Colonic mucosa (tissue), 4 donors: ENCODE results near the gene ZNF619. TPM values are rescaled to one million over a fixed set of nuclear protein-coding genes. Genes with fewer than 3 reads are reported as not detected.

Source experiments
- DNase-seq: peaks from one replicate; pipeline ENCODE4 v3.0.0-alpha.2; 2020
- H3K27ac ChIP-seq: fragments of 200-600 bp; one replicate; pipeline ENCODE4 v1.8.0; 2021
- H3K27me3 ChIP-seq: fragments of 200-600 bp; one replicate; pipeline ENCODE4 v1.8.0; 2021
- H3K36me3 ChIP-seq: fragments of 200-600 bp; one replicate; pipeline ENCODE4 v1.8.0; 2021
- H3K4me1 ChIP-seq: fragments of 200-600 bp; one replicate; pipeline ENCODE4 v1.8.0; 2021; ENCODE audit warnings: mild to moderate bottlenecking
- H3K4me3 ChIP-seq: fragments of 200-600 bp; one replicate; pipeline ENCODE4 v1.8.0; 2021
- H3K9ac ChIP-seq, 2 donors: one replicate each; pipeline ENCODE4 v1.7.0; 2013; ENCODE audit warnings: control low read depth in 2 of 2, low read depth in 2 of 2, low read length in 2 of 2
- H3K9me3 ChIP-seq: fragments of 200-600 bp; one replicate; pipeline ENCODE4 v1.8.0; 2021
- CTCF ChIP-seq: fragments of 200-600 bp; IDR thresholded peaks from one replicate; pipeline ENCODE4 v1.8.0; 2022; ENCODE audit warnings: antibody characterized with exemption, mild to moderate bottlenecking
- intact Hi-C: fragments of 100-400 bp; cut with DNase I; formaldehyde crosslinking; loops from one replicate; pipeline ENCODE4 v1.14.1; 2022
- total RNA-seq, 2 donors: library from RNA; stranded (reverse); fragmentation: NEBNext Ultra II Directional in 1 of 2; extraction: Animal tissue kit (Norgen Biotek cat#: 25700) in 1 of 2; gene quantifications; one replicate each; pipeline ENCODE4 v1.2.1, GENCODE V29; 2021
- donor health status: healthy.
- donor health status: DM: no; HTN: no; CAD: no.
- donor health status: DM: no; HTN: no; CAD: no.

ZNF619 gene
- total RNA-seq, 2 donors from 2014 or later, result 6.2 to 7.7 TPM

- Histone ChIP-seq H3K9ac (no peak overlapping the region), H3K4me1 (no peaks in the 10 kb centered on the region), H3K4me3 (no peak overlapping the region), H3K27me3 (no peaks in the 10 kb centered on the region), H3K36me3 (peaks cover 7% of the 10 kb centered on the region), H3K27ac (no peak overlapping the region), H3K9me3 (no peaks in the 10 kb centered on the region)
- no peak for TF ChIP-seq CTCF
- DNase-seq, result no peak
- intact Hi-C loops, result no loop called here
These were observed 8.9 kb upstream of the ZNF619 start for GRCh38 chr3:40468018-40468417.

DNA sequence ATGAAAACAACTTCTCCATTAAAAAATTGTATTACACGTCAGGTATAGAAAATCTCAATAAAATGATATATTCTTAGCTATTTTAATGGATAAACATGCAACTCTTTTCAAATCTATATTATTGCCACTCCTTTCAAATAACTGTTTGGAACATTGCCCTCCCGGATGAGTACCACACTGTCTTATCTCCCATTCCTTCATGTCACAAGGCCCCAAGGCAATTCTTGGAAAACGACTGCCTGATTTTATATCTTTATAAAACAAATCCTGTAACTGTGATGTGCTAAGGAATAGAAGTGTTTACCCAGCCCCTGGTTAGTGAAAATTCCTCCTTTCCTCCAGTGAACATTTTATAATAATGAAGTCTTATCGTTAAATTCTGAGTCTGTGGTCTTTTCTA is 6.2 kb upstream of the ZNF619 start:
- Histone ChIP-seq H3K9me3 (no peaks in the 10 kb centered on the region), H3K9ac (no peak overlapping the region), H3K36me3 (no peaks in the 10 kb centered on the region), H3K4me3 (no peak overlapping the region), H3K27ac (no peak overlapping the region), H3K27me3 (no peaks in the 10 kb centered on the region), H3K4me1 (no peaks in the 10 kb centered on the region)
- no peak for TF ChIP-seq CTCF
- DNase-seq, result no peak
- intact Hi-C loops, result no loop called here

DNA sequence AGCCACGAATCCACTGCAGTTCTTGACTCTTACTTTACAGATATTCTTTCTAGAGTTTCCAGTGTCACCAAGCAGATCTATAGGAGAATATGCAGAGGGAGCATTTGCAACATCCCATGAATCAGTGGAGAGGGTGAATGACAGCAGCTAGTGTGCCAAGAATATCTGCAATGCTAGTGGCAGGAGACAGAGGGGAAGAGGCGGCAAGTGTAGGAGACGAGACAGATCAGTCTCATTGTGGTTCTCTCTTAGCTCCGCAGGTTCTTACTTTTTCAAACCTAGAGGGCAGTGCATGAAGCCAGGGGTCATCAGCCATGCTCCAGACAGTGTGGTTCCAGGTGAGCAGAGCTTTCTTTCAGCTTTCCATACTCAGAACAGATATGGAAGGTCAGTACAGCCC is 744 bp downstream of the ZNF619 start:
- Histone ChIP-seq H3K9me3 (no peaks in the 10 kb centered on the region), H3K9ac (peak overlapping the region; percentile 77 to 81), H3K4me1 (no peaks in the 10 kb centered on the region), H3K27ac (no peak overlapping the region), H3K36me3 (no peaks in the 10 kb centered on the region), H3K4me3 (peak overlapping the region; percentile 66), H3K27me3 (no peaks in the 10 kb centered on the region)
- intact Hi-C loops, result no loop called here
- no peak for TF ChIP-seq CTCF
- no peak for DNase-seq

DNA sequence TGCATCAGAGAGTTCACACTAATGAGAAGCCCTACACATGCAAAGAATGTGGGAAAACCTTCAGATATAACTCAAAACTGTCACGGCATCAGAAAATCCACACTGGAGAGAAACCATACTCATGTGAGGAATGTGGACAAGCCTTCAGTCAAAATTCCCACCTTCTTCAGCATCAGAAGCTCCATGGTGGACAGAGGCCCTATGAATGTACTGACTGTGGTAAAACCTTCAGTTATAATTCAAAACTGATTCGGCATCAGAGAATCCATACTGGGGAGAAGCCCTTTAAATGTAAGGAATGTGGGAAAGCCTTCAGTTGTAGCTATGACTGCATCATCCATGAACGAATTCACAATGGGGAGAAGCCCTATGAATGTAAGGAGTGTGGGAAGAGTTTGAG is 10.2 kb downstream of the ZNF619 start:
- Histone ChIP-seq H3K36me3 (peaks cover 8% of the 10 kb centered on the region), H3K27me3 (no peaks in the 10 kb centered on the region), H3K4me1 (no peaks in the 10 kb centered on the region), H3K27ac (no peak overlapping the region), H3K9me3 (no peaks in the 10 kb centered on the region), H3K4me3 (no peak overlapping the region), H3K9ac (no peak overlapping the region)
- intact Hi-C loops, result no loop called here
- no peak for TF ChIP-seq CTCF
- DNase-seq, result no peak

DNA sequence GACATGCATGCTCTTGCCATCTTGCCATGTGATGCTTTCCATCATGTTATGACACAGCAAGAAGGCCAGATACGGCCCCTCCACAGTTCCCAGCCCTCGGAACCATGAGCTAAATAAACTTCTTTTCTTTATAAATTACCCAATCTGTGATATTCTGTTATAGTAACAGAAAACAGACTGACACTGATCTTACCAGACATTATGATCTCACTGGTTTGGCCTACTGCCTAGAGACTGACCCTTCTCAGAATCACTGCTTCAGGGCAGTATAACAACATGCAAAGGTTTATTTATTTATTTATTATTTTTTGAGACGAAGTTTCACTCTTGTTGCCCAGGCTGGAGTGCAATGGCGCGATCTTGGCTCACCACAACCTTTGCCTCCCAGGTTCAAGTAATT is 14.0 kb downstream of the ZNF619 start:
- H3K9me3 ChIP-seq, result no peaks in the 10 kb centered on the region
- intact Hi-C loops, result no loop called here
- no peaks in the 10 kb centered on the region for H3K4me1 ChIP-seq
- no peaks in the 10 kb centered on the region for H3K27me3 ChIP-seq
- H3K9ac ChIP-seq, result no peak overlapping the region
- no peak overlapping the region for H3K4me3 ChIP-seq
- no peak for DNase-seq
- no peak for TF ChIP-seq CTCF
- H3K27ac ChIP-seq, result no peak overlapping the region
- H3K36me3 ChIP-seq, result peaks cover 8% of the 10 kb centered on the region

GRCh38 chr3:40494698-40495097 is 17.8 kb downstream of the ZNF619 start:
- Histone ChIP-seq H3K9ac (no peak overlapping the region), H3K4me3 (no peak overlapping the region), H3K27ac (no peak overlapping the region), H3K36me3 (no peaks in the 10 kb centered on the region), H3K9me3 (no peaks in the 10 kb centered on the region), H3K27me3 (no peaks in the 10 kb centered on the region), H3K4me1 (no peaks in the 10 kb centered on the region)
- intact Hi-C loops, result no loop called here
- no peak for TF ChIP-seq CTCF
- DNase-seq, result no peak
